NB4 (cell line): ENCODE measurements around the gene MCTP1.
"Not testable (repeated sequence)": the region's sequence is repeated elsewhere in the genome, so short reads cannot be mapped to it uniquely, and the experiment has no call there.

Experiments
- DNase-seq: peaks from one replicate; pipeline ENCODE4 v3.0.0; 2010; ENCODE audit warnings: low read depth
- H3K4me3 ChIP-seq: one replicate; pipeline ENCODE4 v1.5.1; 2011; ENCODE audit warnings: mild to moderate bottlenecking, low read depth, low read length, moderate library complexity
- MYC ChIP-seq: IDR thresholded peaks from 2 replicates; pipeline ENCODE4 v1.6.1; 2011; ENCODE audit warnings: low read depth, low read length
- POLR2A ChIP-seq: IDR thresholded peaks from 2 replicates; pipeline ENCODE4 v1.6.1; 2011; ENCODE audit warnings: mild to moderate bottlenecking; ENCODE audit not compliant: insufficient read length; ENCODE audit errors: extremely low read depth
- TF ChIP-seq, protein P1 (sequence below): IDR thresholded peaks from 2 replicates; pipeline ENCODE4 v1.6.1; 2011; ENCODE audit warnings: low read depth, low read length
- TF ChIP-seq, protein P2 (sequence below): IDR thresholded peaks from one replicate; pipeline ENCODE4 v1.5.1; 2012; ENCODE audit warnings: low read depth, low read length

Gene MCTP1

DNA sequence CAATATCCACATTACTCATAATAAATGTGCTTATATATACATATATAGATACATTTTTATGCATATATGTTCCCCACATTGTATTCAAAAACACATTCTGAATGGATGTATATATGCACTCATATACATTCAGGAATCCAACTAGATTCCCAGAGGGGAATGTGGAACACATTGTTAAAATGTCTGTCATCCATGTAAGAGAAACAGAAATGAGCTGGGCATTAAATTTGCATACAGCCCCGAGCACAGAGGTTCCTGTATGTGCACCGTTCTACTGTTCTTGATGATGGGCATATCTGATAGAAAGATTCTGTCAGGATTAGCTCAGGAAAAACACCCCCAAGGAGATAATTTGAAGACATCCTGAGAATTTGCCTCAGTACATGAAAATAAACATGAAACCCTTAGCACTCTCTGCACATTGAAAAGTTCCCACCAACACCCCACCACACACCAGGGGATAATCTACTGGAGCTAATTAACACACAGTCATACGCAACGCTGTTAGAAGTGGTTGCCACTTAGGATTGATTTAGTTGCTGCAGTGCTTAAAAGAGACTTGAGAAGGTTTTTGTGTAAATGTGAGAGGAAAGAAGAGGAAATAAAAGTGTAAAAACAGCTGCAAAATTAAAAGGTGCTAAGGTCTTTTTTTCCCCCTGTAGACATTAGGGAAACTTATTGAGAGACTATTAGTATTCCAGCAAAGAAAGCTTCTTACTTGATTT is 443.1 kb downstream of the MCTP1 start:
- H3K4me3 ChIP-seq = no peak overlapping the region
- DNase-seq = no peak
- TF ChIP-seq, protein P1, sequence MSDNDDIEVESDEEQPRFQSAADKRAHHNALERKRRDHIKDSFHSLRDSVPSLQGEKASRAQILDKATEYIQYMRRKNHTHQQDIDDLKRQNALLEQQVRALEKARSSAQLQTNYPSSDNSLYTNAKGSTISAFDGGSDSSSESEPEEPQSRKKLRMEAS = no peak
- no peak for TF ChIP-seq MYC
- no peak for TF ChIP-seq POLR2A
- TF ChIP-seq, protein P2, sequence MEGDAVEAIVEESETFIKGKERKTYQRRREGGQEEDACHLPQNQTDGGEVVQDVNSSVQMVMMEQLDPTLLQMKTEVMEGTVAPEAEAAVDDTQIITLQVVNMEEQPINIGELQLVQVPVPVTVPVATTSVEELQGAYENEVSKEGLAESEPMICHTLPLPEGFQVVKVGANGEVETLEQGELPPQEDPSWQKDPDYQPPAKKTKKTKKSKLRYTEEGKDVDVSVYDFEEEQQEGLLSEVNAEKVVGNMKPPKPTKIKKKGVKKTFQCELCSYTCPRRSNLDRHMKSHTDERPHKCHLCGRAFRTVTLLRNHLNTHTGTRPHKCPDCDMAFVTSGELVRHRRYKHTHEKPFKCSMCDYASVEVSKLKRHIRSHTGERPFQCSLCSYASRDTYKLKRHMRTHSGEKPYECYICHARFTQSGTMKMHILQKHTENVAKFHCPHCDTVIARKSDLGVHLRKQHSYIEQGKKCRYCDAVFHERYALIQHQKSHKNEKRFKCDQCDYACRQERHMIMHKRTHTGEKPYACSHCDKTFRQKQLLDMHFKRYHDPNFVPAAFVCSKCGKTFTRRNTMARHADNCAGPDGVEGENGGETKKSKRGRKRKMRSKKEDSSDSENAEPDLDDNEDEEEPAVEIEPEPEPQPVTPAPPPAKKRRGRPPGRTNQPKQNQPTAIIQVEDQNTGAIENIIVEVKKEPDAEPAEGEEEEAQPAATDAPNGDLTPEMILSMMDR = no peak

DNA sequence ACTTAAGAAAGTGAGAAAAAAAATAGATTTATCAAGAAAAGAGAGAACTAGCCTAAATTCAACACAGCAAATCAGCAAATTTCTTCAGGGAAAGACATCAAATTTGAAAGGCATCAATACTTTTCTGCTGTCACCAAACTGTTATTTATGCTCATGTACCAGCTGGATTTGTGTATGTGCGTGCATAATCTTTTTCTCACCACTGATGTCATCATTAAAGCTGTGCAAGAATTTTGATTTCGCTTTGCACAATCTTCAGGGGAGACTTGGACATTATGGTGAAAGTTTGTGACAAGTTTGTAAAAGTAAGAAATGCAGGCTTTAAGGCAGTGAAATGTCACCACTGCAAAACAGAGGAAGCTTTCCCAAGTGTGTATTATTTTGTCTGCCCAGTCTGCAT is 451.0 kb downstream of the MCTP1 start:
- no peak for DNase-seq
- H3K4me3 ChIP-seq = no peak overlapping the region
- TF ChIP-seq MYC = no peak
- TF ChIP-seq, protein P2 = no peak
- TF ChIP-seq, protein P1 = no peak
- TF ChIP-seq POLR2A = no peak

DNA sequence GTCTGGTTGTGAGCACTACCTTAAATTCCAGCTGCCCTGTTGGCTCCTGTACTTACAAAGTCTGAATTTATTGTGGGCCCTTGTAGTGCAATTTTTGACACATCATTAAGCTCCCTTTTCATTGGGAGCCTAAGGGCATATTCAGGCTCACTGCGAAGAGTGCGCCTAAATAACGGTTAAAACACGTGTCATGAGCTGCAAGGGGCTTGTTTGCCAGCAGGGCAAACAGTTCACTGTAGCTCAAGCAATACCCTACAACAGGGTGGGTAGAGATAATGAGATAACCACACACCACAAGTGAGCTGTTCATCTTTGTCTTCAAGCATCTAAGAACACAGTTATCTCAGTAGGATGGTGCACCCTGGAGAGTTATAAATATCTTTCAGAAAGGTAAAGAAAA is 452.2 kb downstream of the MCTP1 start:
- TF ChIP-seq, protein P1 = no peak
- TF ChIP-seq, protein P2 = no peak
- TF ChIP-seq POLR2A (no peak), MYC (no peak)
- no peak for DNase-seq
- H3K4me3 ChIP-seq = no peak overlapping the region

DNA sequence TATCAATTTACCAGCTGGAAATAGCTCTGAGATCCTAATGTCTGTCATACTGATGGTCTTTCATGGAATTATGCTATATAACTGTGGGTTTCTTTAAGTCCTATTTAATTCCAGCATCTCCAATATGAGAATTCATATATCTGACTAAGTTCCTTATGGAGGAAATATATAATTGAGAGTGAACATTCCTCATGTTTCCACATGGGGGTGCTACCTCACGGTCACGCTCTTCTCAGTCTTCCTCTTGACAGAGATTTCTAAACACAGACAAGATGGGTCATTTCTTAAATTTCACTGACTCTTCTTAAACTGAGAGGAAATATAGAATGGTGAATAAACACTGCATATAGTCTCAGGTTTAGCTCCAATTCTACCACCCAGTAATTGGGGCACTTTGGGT is 454.4 kb downstream of the MCTP1 start:
- no peak overlapping the region for H3K4me3 ChIP-seq
- DNase-seq = peak; percentile 39
- TF ChIP-seq, protein P1 = no peak
- TF ChIP-seq, protein P2 = peak; percentile 47

DNA sequence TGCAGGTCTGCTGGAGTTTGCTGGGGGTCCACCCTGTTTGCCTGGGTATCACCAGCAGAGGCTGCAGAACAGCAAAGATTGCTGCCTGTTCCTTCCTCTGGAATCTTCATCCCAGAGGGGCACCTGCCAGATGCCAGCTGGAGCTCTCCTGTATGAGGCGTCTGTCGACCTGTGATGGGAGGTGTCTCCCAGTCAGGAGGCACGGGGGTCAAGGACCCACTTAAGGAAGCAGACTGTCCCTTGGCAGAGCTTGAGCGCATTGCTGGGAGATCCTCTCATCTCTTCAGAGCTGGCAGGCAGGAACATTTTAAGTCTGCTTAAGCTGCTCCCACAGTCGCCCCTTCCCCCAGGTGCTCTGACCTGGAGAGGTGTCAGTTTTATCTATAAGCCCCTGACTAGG is 456.7 kb downstream of the MCTP1 start:
- H3K4me3 ChIP-seq, DNase-seq: not testable (repeated sequence)

DNA sequence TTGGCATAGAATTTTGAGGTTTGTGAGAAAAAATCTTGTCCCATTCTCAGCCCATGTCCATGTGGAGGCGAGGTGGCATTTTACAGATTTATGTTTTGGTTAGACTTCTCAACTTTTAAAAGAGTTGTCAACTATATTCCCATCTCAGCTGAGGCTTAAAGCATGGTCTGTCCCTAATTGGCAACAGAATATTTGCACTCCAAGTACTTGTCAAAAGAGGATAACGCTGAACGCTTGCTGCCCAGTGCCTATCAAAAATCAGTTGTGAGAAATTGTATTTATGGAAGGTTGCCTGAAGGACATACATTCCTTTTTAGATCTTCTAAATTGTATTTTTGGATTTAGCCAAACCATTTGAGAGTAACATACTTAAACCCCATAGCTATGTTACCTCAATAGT is 464.4 kb downstream of the MCTP1 start:
- TF ChIP-seq, protein P2 = no peak
- TF ChIP-seq POLR2A (no peak), MYC (no peak)
- TF ChIP-seq, protein P1 = no peak
- no peak for DNase-seq
- H3K4me3 ChIP-seq = no peak overlapping the region
